Right ventricle myocardium superior (tissue), 1 donor: ENCODE data around the gene MRPL54. TPM values are rescaled to one million over a fixed set of nuclear protein-coding genes. Genes with fewer than 3 reads are reported as not detected.

Experiments
- total RNA-seq: library from RNA; stranded (reverse); fragmentation: NEBNext Ultra II Directional; extraction: Animal tissue kit (Norgen Biotek cat#: 25700); gene quantifications from one replicate; pipeline ENCODE4 v1.2.1, GENCODE V29; 2021
- donor health status: DM: no; HTN: yes; CAD: no; lungs with severe emphysema.

MRPL54 gene
- total RNA-seq, 1 donor from 2014 or later: 70.5 TPM

Other genes with a start within 250 kb of the MRPL54 start
- 0.46 TPM for gene TEKTIP1, start 223.5 kb upstream of the MRPL54 start, total RNA-seq
- 21.7 TPM for gene MFSD12, start 205.1 kb upstream of the MRPL54 start, total RNA-seq
- 34.4 TPM for gene HMG20B, start 189.7 kb upstream of the MRPL54 start, total RNA-seq
- 2.2 TPM for gene GIPC3, start 177.2 kb upstream of the MRPL54 start, total RNA-seq
- gene TBXA2R, start 155.8 kb upstream of the MRPL54 start, total RNA-seq: 2.6 TPM
- 13.7 TPM for gene CACTIN, start 135.9 kb upstream of the MRPL54 start, total RNA-seq
- 31.6 TPM for gene PIP5K1C, start 62.2 kb upstream of the MRPL54 start, total RNA-seq
- not detected for gene TJP3, start 54.3 kb upstream of the MRPL54 start, total RNA-seq
- 12.3 TPM for gene APBA3, start 990 bp upstream of the MRPL54 start, total RNA-seq
- gene RAX2, start 9.5 kb downstream of the MRPL54 start, total RNA-seq: not detected
- gene MATK, start 23.7 kb downstream of the MRPL54 start, total RNA-seq: 0.24 TPM
- not detected for gene ZFR2, start 106.4 kb downstream of the MRPL54 start, total RNA-seq
- gene ATCAY, start 118.0 kb downstream of the MRPL54 start, total RNA-seq: not detected
- gene NMRK2, start 170.4 kb downstream of the MRPL54 start, total RNA-seq: 589 TPM
- 70.5 TPM for gene DAPK3, start 208.4 kb downstream of the MRPL54 start, total RNA-seq
- 1,974 TPM for gene EEF2, start 222.8 kb downstream of the MRPL54 start, total RNA-seq
- 16.7 TPM for gene PIAS4, start 245.1 kb downstream of the MRPL54 start, total RNA-seq